ENCODE results near the gene SLC49A3.

The SLC49A3 gene

GRCh38 chr4:721261-722168 is 32.6 kb upstream of the SLC49A3 start:
- Histone ChIP-seq H2AFZ (ENCODE audit: low read length) (no peak overlapping the region), H3F3A (ENCODE audit: low read depth) (no peaks in the 10 kb centered on the region), H3K4me1 (ENCODE audit: insufficient read depth, low read length, poor library complexity, severe bottlenecking) (no peaks in the 10 kb centered on the region), H4K20me1 (ENCODE audit: insufficient read depth, low read length, poor library complexity, severe bottlenecking) (peaks cover 34% of the 10 kb centered on the region), H3K9ac (ENCODE audit: low read depth, low read length, poor library complexity, severe bottlenecking) (no peak overlapping the region), H3K27me3 (ENCODE audit: insufficient read depth, low read length, poor library complexity, severe bottlenecking) (no peaks in the 10 kb centered on the region), H3K9me3 (ENCODE audit: insufficient read depth, low read depth, low read length) (no peaks in the 10 kb centered on the region), H3K36me3 (ENCODE audit: insufficient read depth, low read length) (peaks cover 6% of the 10 kb centered on the region; the same call in 1 of the 2 replicates), H3K4me2 (ENCODE audit: low read depth, low read length, poor library complexity, severe bottlenecking) (no peak overlapping the region), H3K4me3 (ENCODE audit: low read length, poor library complexity, severe bottlenecking) (no peak overlapping the region), H3K9me2 (replicated peaks; ENCODE audit: low read depth, low read length) (no peaks in the 10 kb centered on the region), H3K79me2 (ENCODE audit: insufficient read depth, low read length) (peaks cover 88% of the 10 kb centered on the region; the same call in 1 of the 2 replicates)
- TF ChIP-seq CTCF (conservative IDR thresholded peaks at IDR 0.05; ENCODE audit: low read length) (no peak), EZH2phosphoT487 (IDR thresholded peaks at IDR 0.05; ENCODE audit: borderline replicate concordance) (no peak)

GRCh38 chr4:720111-720860 is 31.3 kb upstream of the SLC49A3 start:
- Histone ChIP-seq H3K27me3 (ENCODE audit: insufficient read depth, low read length, poor library complexity, severe bottlenecking) (no peaks in the 10 kb centered on the region), H2AFZ (ENCODE audit: low read length) (no peak overlapping the region), H3K9me3 (ENCODE audit: insufficient read depth, low read depth, low read length) (no peaks in the 10 kb centered on the region), H3K9me2 (replicated peaks; ENCODE audit: low read depth, low read length) (no peaks in the 10 kb centered on the region), H4K20me1 (ENCODE audit: insufficient read depth, low read length, poor library complexity, severe bottlenecking) (peaks cover 25% of the 10 kb centered on the region), H3K4me1 (ENCODE audit: insufficient read depth, low read length, poor library complexity, severe bottlenecking) (no peaks in the 10 kb centered on the region), H3K4me2 (ENCODE audit: low read depth, low read length, poor library complexity, severe bottlenecking) (no peak overlapping the region), H3K9ac (ENCODE audit: low read depth, low read length, poor library complexity, severe bottlenecking) (no peak overlapping the region), H3K4me3 (ENCODE audit: low read length, poor library complexity, severe bottlenecking) (no peak overlapping the region), H3K36me3 (ENCODE audit: insufficient read depth, low read length) (peaks cover 6% of the 10 kb centered on the region; the same call in 1 of the 2 replicates), H3F3A (ENCODE audit: low read depth) (no peaks in the 10 kb centered on the region), H3K79me2 (ENCODE audit: insufficient read depth, low read length) (peaks cover 76% of the 10 kb centered on the region; the same call in 1 of the 2 replicates)
- TF ChIP-seq CTCF (conservative IDR thresholded peaks at IDR 0.05; ENCODE audit: low read length): no peak
- no peak for TF ChIP-seq EZH2phosphoT487 (IDR thresholded peaks at IDR 0.05; ENCODE audit: borderline replicate concordance)

GRCh38 chr4:718460-718859 is 29.5 kb upstream of the SLC49A3 start:
- H3K36me3 ChIP-seq (ENCODE audit: insufficient read depth, low read length): peaks cover 6% of the 10 kb centered on the region; the same call in 1 of the 2 replicates
- peaks cover 35% of the 10 kb centered on the region for H4K20me1 ChIP-seq (ENCODE audit: insufficient read depth, low read length, poor library complexity, severe bottlenecking)
- no peak overlapping the region for H3K4me3 ChIP-seq (ENCODE audit: low read length, poor library complexity, severe bottlenecking)
- no peak overlapping the region for H2AFZ ChIP-seq (ENCODE audit: low read length)
- no peaks in the 10 kb centered on the region for H3F3A ChIP-seq (ENCODE audit: low read depth)
- H3K4me2 ChIP-seq (ENCODE audit: low read depth, low read length, poor library complexity, severe bottlenecking): no peak overlapping the region
- H3K79me2 ChIP-seq (ENCODE audit: insufficient read depth, low read length): peaks cover 77% of the 10 kb centered on the region
- H3K9me3 ChIP-seq (ENCODE audit: insufficient read depth, low read depth, low read length): no peaks in the 10 kb centered on the region
- no peaks in the 10 kb centered on the region for H3K9me2 ChIP-seq (replicated peaks; ENCODE audit: low read depth, low read length)
- no peak for TF ChIP-seq EZH2phosphoT487 (IDR thresholded peaks at IDR 0.05; ENCODE audit: borderline replicate concordance)
- TF ChIP-seq CTCF (conservative IDR thresholded peaks at IDR 0.05; ENCODE audit: low read length): no peak
- H3K9ac ChIP-seq (ENCODE audit: low read depth, low read length, poor library complexity, severe bottlenecking): no peak overlapping the region
- H3K4me1 ChIP-seq (ENCODE audit: insufficient read depth, low read length, poor library complexity, severe bottlenecking): no peaks in the 10 kb centered on the region
- no peaks in the 10 kb centered on the region for H3K27me3 ChIP-seq (ENCODE audit: insufficient read depth, low read length, poor library complexity, severe bottlenecking)
